GM21423 (cell line): ENCODE results near the gene MAML2.
A peak's percentile ranks its signal among the peaks of the same experiment; 100 is the strongest.
"Not testable (repeated sequence)": the region's sequence is repeated elsewhere in the genome, so short reads cannot be mapped to it uniquely, and the experiment has no call there.

Experiments
- ATAC-seq: cut with Tn5 transposase; IDR thresholded peaks from one replicate; pipeline ENCODE4 v1.9.1; 2021; ENCODE audit warnings: mild to moderate bottlenecking, moderate library complexity; ENCODE audit not compliant: unreplicated experiment

MAML2 gene

GRCh38 chr11:96272529-96273222 is 70.3 kb downstream of the MAML2 start:
- ATAC-seq: peak; percentile 43

GRCh38 chr11:96271777-96272176 is 71.2 kb downstream of the MAML2 start:
- no peak for ATAC-seq

GRCh38 chr11:96271352-96271751 is 71.6 kb downstream of the MAML2 start:
- ATAC-seq: not testable (repeated sequence)

GRCh38 chr11:96268527-96268926 is 74.5 kb downstream of the MAML2 start:
- ATAC-seq: not testable (repeated sequence)

- ATAC-seq: peak; percentile 93
These were observed 75.4 kb downstream of the MAML2 start for GRCh38 chr11:96267496-96268032.

- no peak for ATAC-seq
These were observed 75.9 kb downstream of the MAML2 start for GRCh38 chr11:96267001-96267495.

GRCh38 chr11:96265972-96266371 is 77.0 kb downstream of the MAML2 start:
- ATAC-seq: no peak

- no peak for ATAC-seq
These were observed 77.7 kb downstream of the MAML2 start for GRCh38 chr11:96265220-96265737.

- ATAC-seq: no peak
These were observed 78.6 kb downstream of the MAML2 start for GRCh38 chr11:96264364-96264763.

- no peak for ATAC-seq
These were observed 79.7 kb downstream of the MAML2 start for GRCh38 chr11:96263238-96263763.

GRCh38 chr11:96260532-96260931 is 82.5 kb downstream of the MAML2 start:
- no peak for ATAC-seq

GRCh38 chr11:96260067-96260511 is 82.9 kb downstream of the MAML2 start:
- ATAC-seq: no peak

- ATAC-seq: no peak
These were observed 83.7 kb downstream of the MAML2 start for GRCh38 chr11:96259134-96259830.

GRCh38 chr11:96257972-96258934 is 84.7 kb downstream of the MAML2 start:
- peak; percentile 76 for ATAC-seq

- no peak for ATAC-seq
These were observed 86.0 kb downstream of the MAML2 start for GRCh38 chr11:96257036-96257435.

GRCh38 chr11:96256215-96257011 is 86.6 kb downstream of the MAML2 start:
- ATAC-seq: no peak

- no peak for ATAC-seq
These were observed 88.1 kb downstream of the MAML2 start for GRCh38 chr11:96254854-96255253.

- ATAC-seq: peak; percentile 58
These were observed 88.9 kb downstream of the MAML2 start for GRCh38 chr11:96254087-96254486.

- ATAC-seq: no peak
These were observed 96.1 kb downstream of the MAML2 start for GRCh38 chr11:96246718-96247552.
